K562 (cell line): ENCODE data around the gene ULBP1. TPM values are rescaled to one million over a fixed set of nuclear protein-coding genes. Genes with fewer than 3 reads are reported as not detected.

ENCODE experiments used
- ATAC-seq: fragments of 200-7000 bp; cut with Tn5 transposase; 3 replicates; pipeline ENCODE4 v1.9.1; 2020; ENCODE audit warnings: moderate library complexity
- BruUV-seq: library from RNA; stranded (reverse); fragments of 400-500 nt; replicated peaks from 2 replicates; lab custom pipeline; 2021; lab: Mats Ljungman, UMichigan
- CTCF ChIA-PET: fragments of 300-600 bp; formaldehyde crosslinking; extraction: SDS; loops from one replicate; lab custom pipeline; 2021; ENCODE audit warnings: low intra/inter-chr PET ratio; lab: Yijun Ruan, JAX
- POLR2A ChIA-PET: fragments of 300-600, 350-650 bp; sonication (Branson Sonifier 250); formaldehyde crosslinking; extraction: SDS; loops from one replicate; lab custom pipeline; 2021; ENCODE audit warnings: antibody characterized with exemption, inconsistent platforms; lab: Yijun Ruan, JAX
- DNase-seq, 4 experiments: peaks; one replicate each; pipeline versions ENCODE4 v3.0.0 to v3.0.0-alpha.2; 2011 to 2018; ENCODE audit warnings: low spot score in 3 of 4, mixed read lengths in 3 of 4; ENCODE audit errors: extremely low read depth in 1 of 4
- FAIRE-seq: peaks from 2 replicates; lab custom pipeline; 2011; peaks lifted over from hg19 to GRCh38; lab: Jason Lieb, UNC
- H2AFZ ChIP-seq: 2 replicates; pipeline ENCODE4 v1.6.0; 2011; ENCODE audit warnings: low read depth, low read length, control low read depth, inconsistent platforms
- H3K27ac ChIP-seq: fragments of 200-600 bp; 3 replicates; pipeline ENCODE4 v1.8.0; 2011; ENCODE audit warnings: low read depth, mild to moderate bottlenecking, control low read depth, inconsistent platforms, low read length, moderate library complexity, mixed read lengths; ENCODE audit errors: extremely low read depth
- H3K27me3 ChIP-seq, 2 experiments: fragments of 300-600 bp in 1 of 2; 2 replicates in 1 of 2; 3 replicates in 1 of 2; pipeline versions ENCODE4 v1.6.0 to v1.8.0; 2011; ENCODE audit warnings: inconsistent platforms in 2 of 2, low read length in 2 of 2, mild to moderate bottlenecking in 1 of 2, mixed read lengths in 1 of 2, moderate library complexity in 1 of 2; ENCODE audit not compliant: control insufficient read depth in 2 of 2, insufficient read depth in 2 of 2
- H3K36me3 ChIP-seq: fragments of 300-600 bp; 3 replicates; pipeline ENCODE4 v1.8.0; 2011; ENCODE audit warnings: mild to moderate bottlenecking, low read length, inconsistent platforms; ENCODE audit not compliant: control insufficient read depth, insufficient read depth
- H3K4me1 ChIP-seq, 2 experiments: fragments of 200-600 bp in 1 of 2; replicated peaks in 1 of 2; 2 replicates in 1 of 2; 3 replicates in 1 of 2; pipeline versions ENCODE4 v1.5.1 to v1.8.0; 2011; ENCODE audit warnings: inconsistent platforms in 2 of 2, low read length in 2 of 2, mild to moderate bottlenecking in 1 of 2, mixed read lengths in 1 of 2, moderate library complexity in 1 of 2; ENCODE audit not compliant: control insufficient read depth in 2 of 2, insufficient read depth in 2 of 2
- H3K4me2 ChIP-seq: 2 replicates; pipeline ENCODE4 v1.6.1; 2011; ENCODE audit warnings: low read length, control low read depth, inconsistent platforms, mixed read lengths; ENCODE audit not compliant: insufficient read depth
- H3K4me3 ChIP-seq: fragments of 200-600 bp; sonication (generic), shearing (Covaris generic); 2 replicates; pipeline ENCODE4 v1.5.1; 2016; ENCODE audit warnings: control low read depth, inconsistent platforms
- H3K79me2 ChIP-seq: fragments of 200-600 bp; 3 replicates; pipeline ENCODE4 v1.8.0; 2011; ENCODE audit warnings: low read length, inconsistent platforms; ENCODE audit not compliant: control insufficient read depth, insufficient read depth
- H3K9ac ChIP-seq, 2 experiments: 2 replicates each; pipeline versions ENCODE4 v1.6.0 to v1.6.1; 2011; ENCODE audit warnings: low read depth in 2 of 2, low read length in 2 of 2, control low read depth in 1 of 2, inconsistent platforms in 1 of 2, mild to moderate bottlenecking in 1 of 2, mixed read lengths in 1 of 2; ENCODE audit not compliant: insufficient read depth in 1 of 2
- H3K9me1 ChIP-seq: one replicate; pipeline ENCODE4 v1.6.0; 2011; ENCODE audit warnings: inconsistent platforms, mild to moderate bottlenecking, low read length, moderate library complexity; ENCODE audit not compliant: control insufficient read depth, insufficient read depth
- H3K9me3 ChIP-seq: replicated peaks from 2 replicates; pipeline ENCODE4 v1.5.1; 2011; ENCODE audit warnings: low read depth, low read length, inconsistent platforms; ENCODE audit not compliant: control insufficient read depth, insufficient read depth
- H4K20me1 ChIP-seq: replicated peaks from 2 replicates; pipeline ENCODE4 v1.6.1; 2011; ENCODE audit warnings: low read length, inconsistent platforms, mixed read lengths; ENCODE audit not compliant: control insufficient read depth, insufficient read depth
- CHD2 ChIP-seq: IDR thresholded peaks from 2 replicates; pipeline ENCODE4 v1.6.1; 2011; ENCODE audit warnings: low read depth, low read length
- ELF1 ChIP-seq: fragments of 200-800 bp; sonication (Bioruptor generic); IDR thresholded peaks from 2 replicates; pipeline ENCODE4 v1.6.1; 2016; ENCODE audit warnings: missing genetic modification characterization, missing compliant biosample characterization
- PHB2 ChIP-seq: fragments of 450-650 bp; IDR thresholded peaks from 2 replicates; pipeline ENCODE4 v1.6.1; 2017; ENCODE audit warnings: low read depth
- ZKSCAN1 ChIP-seq: fragments of 150-350 bp; IDR thresholded peaks from 2 replicates; pipeline ENCODE4 v1.6.1; 2016; ENCODE audit warnings: low read depth, low read length
- ZNF75A ChIP-seq: fragments of 450-650 bp; formaldehyde crosslinking; IDR thresholded peaks from 2 replicates; pipeline ENCODE4 v1.4.0; 2020; ENCODE audit warnings: mild to moderate bottlenecking
- WGBS: fragments of 100-300 bp; shearing (Covaris generic); methylation state at CpG from one replicate; pipeline ENCODE4 v1.1.6; 2016; ENCODE audit warnings: low coverage, mixed read lengths; ENCODE audit not compliant: insufficient coverage; ENCODE audit errors: missing lambda C conversion rate; 5-methylcytosine and 5-hydroxymethylcytosine counted together
- in situ Hi-C: fragments of 300-500 bp; cut with MboI; formaldehyde crosslinking; loops from 4 replicates; pipeline ENCODE4 v1.15.0; 2018; ENCODE audit warnings: inconsistent platforms, mixed read lengths
- intact Hi-C: fragments of 100-400 bp; cut with micrococcal nuclease; formaldehyde crosslinking; loops from 2 replicates; pipeline ENCODE4 v1.14.2; 2022
- polyA plus RNA-seq, 8 experiments: library from polyadenylated mRNA; depleted of rRNA in 4 of 8; stranded (reverse) in 5 of 8; unstranded in 3 of 8; fragments of >200 nt; fragmentation: Nextera tagmentation in 2 of 8; fragmentation: Illumina TruSeq in 1 of 8; extraction: Ambion mirVana in 2 of 8; extraction: Trizol in 1 of 8; gene quantifications; 2 replicates each; pipeline versions ENCODE4 v1.2.1 to v1.2.3, GENCODE V29; 2011 to 2014; ENCODE audit warnings: inconsistent platforms in 1 of 8, missing spikeins in 1 of 8
- total RNA-seq, 7 experiments: library from RNA; depleted of rRNA in 6 of 7; stranded (reverse); fragments of >200 nt in 6 of 7; fragmentation: Illumina TruSeq in 2 of 7; extraction: Trizol in 2 of 7; gene quantifications; 2 replicates each; pipeline versions ENCODE4 v1.2.1 to v1.2.3, GENCODE V29; 2011 to 2021; ENCODE audit warnings: low replicate concordance in 1 of 7
- TF ChIP-seq, protein P1 (sequence below): sonication (generic); formaldehyde crosslinking; IDR thresholded peaks from 2 replicates; pipeline ENCODE4 v1.8.0; 2022; ENCODE audit warnings: mild to moderate bottlenecking, missing genetic modification reagents
- TF ChIP-seq, protein P2 (sequence below), 2 experiments: fragments of 450-650 bp in 1 of 2; sonication (generic) in 1 of 2; formaldehyde crosslinking; conservative IDR thresholded peaks; 2 replicates each; pipeline versions ENCODE4 v1.4.0 to v1.8.1; 2020 to 2022; ENCODE audit warnings: mild to moderate bottlenecking in 1 of 2, missing genetic modification reagents in 1 of 2

ULBP1 gene
- total and polyA plus RNA-seq, 9 of the 15 experiments (the other 6 are each of a cell fraction or from before 2014, with no cell fraction given), result 0.33 to 6.0 (median 2.5) TPM

DNA sequence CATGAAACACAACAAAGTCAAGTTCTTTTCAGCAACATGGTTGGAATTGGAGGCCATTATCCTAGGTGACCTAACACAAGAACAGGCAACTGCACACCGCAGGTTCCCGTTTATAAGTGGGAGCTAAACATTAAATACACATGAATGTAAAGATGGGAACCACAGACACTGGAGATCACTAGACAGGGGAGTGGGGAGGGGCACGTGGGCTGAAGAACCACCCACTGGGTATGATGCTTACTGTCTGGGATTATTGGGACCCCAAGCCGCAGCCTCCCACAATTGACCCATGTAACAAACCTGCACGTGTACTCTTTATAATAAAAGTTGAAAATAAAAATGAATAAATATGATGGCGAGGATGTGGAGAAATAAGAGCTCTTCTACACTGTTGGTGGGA, 32.2 kb upstream of the ULBP1 start:
- Histone ChIP-seq H3K79me2 (no peaks in the 10 kb centered on the region), H3K9ac (no peak overlapping the region), H3K4me2 (no peak overlapping the region), H3K4me3 (no peak overlapping the region), H3K4me1 (no peaks in the 10 kb centered on the region), H2AFZ (no peak overlapping the region), H3K9me3 (no peaks in the 10 kb centered on the region), H4K20me1 (no peaks in the 10 kb centered on the region)
- no TSS peak for BruUV-seq
- CTCF ChIA-PET, result no interaction called here
- FAIRE-seq (no peak), ATAC-seq (no peak)
- TF ChIP-seq, protein P1, sequence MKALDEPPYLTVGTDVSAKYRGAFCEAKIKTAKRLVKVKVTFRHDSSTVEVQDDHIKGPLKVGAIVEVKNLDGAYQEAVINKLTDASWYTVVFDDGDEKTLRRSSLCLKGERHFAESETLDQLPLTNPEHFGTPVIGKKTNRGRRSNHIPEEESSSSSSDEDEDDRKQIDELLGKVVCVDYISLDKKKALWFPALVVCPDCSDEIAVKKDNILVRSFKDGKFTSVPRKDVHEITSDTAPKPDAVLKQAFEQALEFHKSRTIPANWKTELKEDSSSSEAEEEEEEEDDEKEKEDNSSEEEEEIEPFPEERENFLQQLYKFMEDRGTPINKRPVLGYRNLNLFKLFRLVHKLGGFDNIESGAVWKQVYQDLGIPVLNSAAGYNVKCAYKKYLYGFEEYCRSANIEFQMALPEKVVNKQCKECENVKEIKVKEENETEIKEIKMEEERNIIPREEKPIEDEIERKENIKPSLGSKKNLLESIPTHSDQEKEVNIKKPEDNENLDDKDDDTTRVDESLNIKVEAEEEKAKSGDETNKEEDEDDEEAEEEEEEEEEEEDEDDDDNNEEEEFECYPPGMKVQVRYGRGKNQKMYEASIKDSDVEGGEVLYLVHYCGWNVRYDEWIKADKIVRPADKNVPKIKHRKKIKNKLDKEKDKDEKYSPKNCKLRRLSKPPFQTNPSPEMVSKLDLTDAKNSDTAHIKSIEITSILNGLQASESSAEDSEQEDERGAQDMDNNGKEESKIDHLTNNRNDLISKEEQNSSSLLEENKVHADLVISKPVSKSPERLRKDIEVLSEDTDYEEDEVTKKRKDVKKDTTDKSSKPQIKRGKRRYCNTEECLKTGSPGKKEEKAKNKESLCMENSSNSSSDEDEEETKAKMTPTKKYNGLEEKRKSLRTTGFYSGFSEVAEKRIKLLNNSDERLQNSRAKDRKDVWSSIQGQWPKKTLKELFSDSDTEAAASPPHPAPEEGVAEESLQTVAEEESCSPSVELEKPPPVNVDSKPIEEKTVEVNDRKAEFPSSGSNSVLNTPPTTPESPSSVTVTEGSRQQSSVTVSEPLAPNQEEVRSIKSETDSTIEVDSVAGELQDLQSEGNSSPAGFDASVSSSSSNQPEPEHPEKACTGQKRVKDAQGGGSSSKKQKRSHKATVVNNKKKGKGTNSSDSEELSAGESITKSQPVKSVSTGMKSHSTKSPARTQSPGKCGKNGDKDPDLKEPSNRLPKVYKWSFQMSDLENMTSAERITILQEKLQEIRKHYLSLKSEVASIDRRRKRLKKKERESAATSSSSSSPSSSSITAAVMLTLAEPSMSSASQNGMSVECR (CRISPR knock-in tag), result no peak
- no peak for TF ChIP-seq CHD2
- no peak for TF ChIP-seq ELF1 (tag)
- TF ChIP-seq, protein P2, sequence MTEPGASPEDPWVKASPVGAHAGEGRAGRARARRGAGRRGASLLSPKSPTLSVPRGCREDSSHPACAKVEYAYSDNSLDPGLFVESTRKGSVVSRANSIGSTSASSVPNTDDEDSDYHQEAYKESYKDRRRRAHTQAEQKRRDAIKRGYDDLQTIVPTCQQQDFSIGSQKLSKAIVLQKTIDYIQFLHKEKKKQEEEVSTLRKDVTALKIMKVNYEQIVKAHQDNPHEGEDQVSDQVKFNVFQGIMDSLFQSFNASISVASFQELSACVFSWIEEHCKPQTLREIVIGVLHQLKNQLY (CRISPR knock-in tag; conservative IDR thresholded peaks at IDR 0.05), result no peak
- no peak for TF ChIP-seq PHB2
- TF ChIP-seq ZNF75A, result no peak
- TF ChIP-seq ZKSCAN1, result no peak
- TF ChIP-seq, all 486 proteins: peak for 0
- no peak overlapping the region for H3K27ac ChIP-seq
- POLR2A ChIA-PET, result no interaction called here
- WGBS, result under 1% methylated on average over 6 of the region's 6 CpGs
- intact Hi-C loops (loop anchor here (5.0 to 10.0 kb wide), 4 partner anchors 136 to 886 kb away; partner anchors contain the start of gene ULBP3), in situ Hi-C loops (loop anchor here (5.0 kb wide), 1 partner anchor 881 kb away; no protein-coding TSS in a partner anchor)
- H3K27me3 ChIP-seq, result peaks cover 18 to 36% of the 10 kb centered on the region in 2 experiments
- H3K36me3 ChIP-seq, result no peaks in the 10 kb centered on the region
- DNase-seq, result no peak
- no peaks in the 10 kb centered on the region for H3K9me1 ChIP-seq
